Measurements from ENCODE around the gene CORIN.

GRCh38 chr4:47736146-47736545, 101.7 kb downstream of the CORIN start:
- no peak for TF ChIP-seq POLR2A (IDR thresholded peaks at IDR 0.05)
- no peak for TF ChIP-seq CTCF (IDR thresholded peaks at IDR 0.05)
- TF ChIP-seq POLR2AphosphoS5 (IDR thresholded peaks at IDR 0.05), result no peak
- no peak for TF ChIP-seq EP300 (IDR thresholded peaks at IDR 0.05)

Data from suprapubic skin (tissue), 4 donors.